Measurements from ENCODE around the gene CNTN4.

Gene CNTN4

DNA sequence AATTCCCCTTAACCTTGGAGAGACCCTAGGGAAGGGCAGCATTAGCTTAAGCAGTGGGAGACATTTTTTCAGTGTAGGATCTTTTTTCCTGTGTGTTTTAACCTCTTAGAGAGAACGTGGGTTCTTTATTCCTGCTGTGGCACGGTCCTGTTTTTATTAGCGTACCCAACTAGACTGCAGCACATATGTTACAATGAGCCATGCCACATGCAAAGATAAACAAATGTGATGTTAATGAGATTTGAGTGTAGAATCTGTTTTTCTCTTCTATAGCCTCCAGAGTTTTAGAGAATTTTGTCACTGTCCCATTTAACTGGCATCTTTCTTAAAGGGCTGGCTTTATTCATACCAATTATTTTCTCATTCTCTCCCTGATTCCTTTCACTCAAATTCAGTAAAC is 347.5 kb downstream of the CNTN4 start:
- Mint-ChIP-seq H3K4me3 (no peak overlapping the region), H3K36me3 (ENCODE audit: low read depth) (no peaks in the 10 kb centered on the region), H3K27me3 (no peaks in the 10 kb centered on the region), H3K9me3 (peaks cover 39% of the 10 kb centered on the region), H3K4me1 (ENCODE audit: low read depth) (no peaks in the 10 kb centered on the region), H3K27ac (no peak overlapping the region)
- intact Hi-C loops (cut with micrococcal nuclease) = no loop called here

GRCh38 chr3:2452249-2452648 is 353.6 kb downstream of the CNTN4 start:
- Mint-ChIP-seq H3K36me3 (ENCODE audit: low read depth) (no peaks in the 10 kb centered on the region), H3K9me3 (peaks cover 27% of the 10 kb centered on the region), H3K4me1 (ENCODE audit: low read depth) (no peaks in the 10 kb centered on the region), H3K4me3 (no peak overlapping the region), H3K27me3 (no peaks in the 10 kb centered on the region), H3K27ac (no peak overlapping the region)
- intact Hi-C loops (cut with micrococcal nuclease) = no loop called here

GRCh38 chr3:2454865-2455264 is 356.2 kb downstream of the CNTN4 start:
- H3K9me3 Mint-ChIP-seq = peaks cover 13% of the 10 kb centered on the region

GRCh38 chr3:2456788-2457187 is 358.1 kb downstream of the CNTN4 start:
- no peak overlapping the region for H3K4me3 Mint-ChIP-seq
- no peaks in the 10 kb centered on the region for H3K27me3 Mint-ChIP-seq
- H3K9me3 Mint-ChIP-seq = peaks cover 11% of the 10 kb centered on the region
- no peaks in the 10 kb centered on the region for H3K36me3 Mint-ChIP-seq (ENCODE audit: low read depth)
- intact Hi-C loops (cut with micrococcal nuclease) = no loop called here
- H3K4me1 Mint-ChIP-seq (ENCODE audit: low read depth) = no peaks in the 10 kb centered on the region
- H3K27ac Mint-ChIP-seq = no peak overlapping the region

More at GRCh38 chr3:2454865-2455264, 356.2 kb downstream of the CNTN4 start:
- Mint-ChIP-seq H3K4me1 (ENCODE audit: low read depth) (no peaks in the 10 kb centered on the region), H3K27ac (no peak overlapping the region), H3K36me3 (ENCODE audit: low read depth) (no peaks in the 10 kb centered on the region), H3K4me3 (no peak overlapping the region), H3K27me3 (no peaks in the 10 kb centered on the region)
- intact Hi-C loops (cut with micrococcal nuclease) = no loop called here

GRCh38 chr3:2458816-2459215 is 360.1 kb downstream of the CNTN4 start:
- Mint-ChIP-seq H3K27me3 (no peaks in the 10 kb centered on the region), H3K4me3 (no peak overlapping the region), H3K9me3 (peaks cover 11% of the 10 kb centered on the region), H3K27ac (no peak overlapping the region), H3K36me3 (ENCODE audit: low read depth) (no peaks in the 10 kb centered on the region), H3K4me1 (ENCODE audit: low read depth) (no peaks in the 10 kb centered on the region)
- intact Hi-C loops (cut with micrococcal nuclease) = no loop called here

DNA sequence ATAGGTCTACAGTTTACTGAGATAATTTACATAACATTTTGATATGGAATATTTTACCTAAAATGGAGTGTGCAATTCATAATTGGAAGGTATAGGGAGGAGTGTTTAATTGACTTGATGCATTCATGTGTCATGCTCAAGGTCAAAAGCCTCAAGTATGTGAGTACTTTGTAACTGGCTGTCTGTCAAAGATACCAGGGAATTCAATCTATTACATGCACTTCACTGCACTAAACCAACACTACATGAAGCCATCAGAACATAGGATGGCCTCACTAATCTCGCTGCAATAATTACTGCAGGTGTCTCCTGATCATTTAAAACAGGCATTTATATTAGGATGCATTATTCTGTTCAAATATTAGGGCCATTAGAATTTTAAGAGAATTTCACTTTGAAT is 367.2 kb downstream of the CNTN4 start:
- H3K4me1 Mint-ChIP-seq (ENCODE audit: low read depth) = no peaks in the 10 kb centered on the region
- intact Hi-C loops (cut with micrococcal nuclease) = no loop called here
- H3K27ac Mint-ChIP-seq = no peak overlapping the region
- H3K36me3 Mint-ChIP-seq (ENCODE audit: low read depth) = no peaks in the 10 kb centered on the region
- H3K9me3 Mint-ChIP-seq = peaks cover 18% of the 10 kb centered on the region
- H3K27me3 Mint-ChIP-seq = no peaks in the 10 kb centered on the region
- H3K4me3 Mint-ChIP-seq = no peak overlapping the region

GRCh38 chr3:2468816-2469215 is 370.1 kb downstream of the CNTN4 start:
- H3K4me3 Mint-ChIP-seq = no peak overlapping the region
- no peak overlapping the region for H3K27ac Mint-ChIP-seq
- no peaks in the 10 kb centered on the region for H3K27me3 Mint-ChIP-seq
- no peaks in the 10 kb centered on the region for H3K36me3 Mint-ChIP-seq (ENCODE audit: low read depth)
- H3K9me3 Mint-ChIP-seq = peaks cover 39% of the 10 kb centered on the region
- intact Hi-C loops (cut with micrococcal nuclease) = no loop called here
- H3K4me1 Mint-ChIP-seq (ENCODE audit: low read depth) = no peaks in the 10 kb centered on the region

- intact Hi-C loops (cut with micrococcal nuclease) = no loop called here
- Mint-ChIP-seq H3K4me1 (ENCODE audit: low read depth) (no peaks in the 10 kb centered on the region), H3K27me3 (no peaks in the 10 kb centered on the region), H3K9me3 (peaks cover 25% of the 10 kb centered on the region), H3K27ac (no peak overlapping the region), H3K4me3 (no peak overlapping the region), H3K36me3 (ENCODE audit: low read depth) (no peaks in the 10 kb centered on the region)
These were observed 378.3 kb downstream of the CNTN4 start for GRCh38 chr3:2476996-2477395.

GRCh38 chr3:2477620-2478019 is 379.0 kb downstream of the CNTN4 start:
- H3K27ac Mint-ChIP-seq = no peak overlapping the region
- no peak overlapping the region for H3K4me3 Mint-ChIP-seq
- intact Hi-C loops (cut with micrococcal nuclease) = no loop called here
- H3K9me3 Mint-ChIP-seq = peaks cover 25% of the 10 kb centered on the region
- H3K4me1 Mint-ChIP-seq (ENCODE audit: low read depth) = no peaks in the 10 kb centered on the region
- no peaks in the 10 kb centered on the region for H3K36me3 Mint-ChIP-seq (ENCODE audit: low read depth)
- no peaks in the 10 kb centered on the region for H3K27me3 Mint-ChIP-seq

DNA sequence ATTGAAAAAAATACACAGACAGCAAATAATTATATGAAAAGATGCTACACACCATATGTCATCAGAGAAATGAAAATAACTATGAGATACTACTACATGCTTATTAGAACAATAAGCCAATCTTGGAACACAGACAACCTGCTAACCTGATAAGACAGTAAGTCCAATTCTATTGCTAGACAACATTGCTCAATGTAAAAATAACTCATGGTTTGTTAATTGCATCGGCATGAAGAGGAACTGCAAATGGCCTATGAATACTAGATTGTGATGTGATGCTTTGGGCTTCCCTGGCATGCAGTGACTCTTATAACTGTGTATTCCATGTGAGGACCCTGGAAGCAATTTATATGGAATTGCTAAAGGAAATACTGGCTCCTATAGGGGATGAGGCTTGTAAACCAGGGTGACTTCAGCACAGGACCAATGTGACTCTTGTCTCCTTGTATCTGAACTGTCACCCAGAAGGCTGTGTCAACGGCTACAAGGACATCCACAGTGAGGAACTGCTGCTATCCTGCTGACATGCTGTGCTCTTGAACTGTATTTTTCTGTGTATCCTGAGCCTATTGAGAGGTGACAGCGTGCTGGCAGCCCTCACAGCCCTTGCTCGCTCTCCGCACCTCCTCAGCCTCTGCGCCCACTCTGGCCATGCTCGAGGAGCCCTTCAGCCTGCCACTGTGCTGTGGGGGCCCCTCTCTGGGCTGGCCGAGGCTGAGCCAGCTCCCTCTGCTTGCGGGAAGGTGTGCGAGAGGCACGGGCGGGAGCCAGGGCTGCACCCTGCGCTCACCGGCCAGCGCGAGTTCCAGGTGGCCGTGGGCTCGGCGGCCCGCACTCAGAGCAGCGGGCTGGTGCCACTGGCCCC is 385.7 kb downstream of the CNTN4 start:
- intact Hi-C loops (cut with micrococcal nuclease) = no loop called here
- Mint-ChIP-seq H3K27me3 (no peaks in the 10 kb centered on the region), H3K36me3 (ENCODE audit: low read depth) (no peaks in the 10 kb centered on the region), H3K9me3 (peaks cover 48% of the 10 kb centered on the region), H3K27ac (no peak overlapping the region), H3K4me3 (no peak overlapping the region), H3K4me1 (ENCODE audit: low read depth) (no peaks in the 10 kb centered on the region)

GRCh38 chr3:2485027-2485375 is 386.3 kb downstream of the CNTN4 start:
- Mint-ChIP-seq H3K4me1 (ENCODE audit: low read depth) (no peaks in the 10 kb centered on the region), H3K27me3 (no peaks in the 10 kb centered on the region), H3K9me3 (peaks cover 48% of the 10 kb centered on the region), H3K36me3 (ENCODE audit: low read depth) (no peaks in the 10 kb centered on the region), H3K4me3 (no peak overlapping the region), H3K27ac (no peak overlapping the region)
- intact Hi-C loops (cut with micrococcal nuclease) = no loop called here

- Mint-ChIP-seq H3K4me3 (no peak overlapping the region), H3K9me3 (peaks cover 20% of the 10 kb centered on the region), H3K36me3 (ENCODE audit: low read depth) (no peaks in the 10 kb centered on the region), H3K27ac (no peak overlapping the region), H3K4me1 (ENCODE audit: low read depth) (no peaks in the 10 kb centered on the region), H3K27me3 (no peaks in the 10 kb centered on the region)
- intact Hi-C loops (cut with micrococcal nuclease) = no loop called here
These were observed 397.1 kb downstream of the CNTN4 start for GRCh38 chr3:2495746-2496145.

- intact Hi-C loops (cut with micrococcal nuclease) = no loop called here
- no peak overlapping the region for H3K4me3 Mint-ChIP-seq
- no peaks in the 10 kb centered on the region for H3K27me3 Mint-ChIP-seq
- H3K27ac Mint-ChIP-seq = no peak overlapping the region
- no peaks in the 10 kb centered on the region for H3K36me3 Mint-ChIP-seq (ENCODE audit: low read depth)
- H3K4me1 Mint-ChIP-seq (ENCODE audit: low read depth) = no peaks in the 10 kb centered on the region
- peaks cover 18% of the 10 kb centered on the region for H3K9me3 Mint-ChIP-seq
These were observed 406.2 kb downstream of the CNTN4 start for GRCh38 chr3:2504912-2505311.

- Mint-ChIP-seq H3K27me3 (no peaks in the 10 kb centered on the region), H3K4me3 (no peak overlapping the region), H3K27ac (no peak overlapping the region), H3K9me3 (peaks cover 23% of the 10 kb centered on the region), H3K4me1 (ENCODE audit: low read depth) (no peaks in the 10 kb centered on the region), H3K36me3 (ENCODE audit: low read depth) (no peaks in the 10 kb centered on the region)
- intact Hi-C loops (cut with micrococcal nuclease) = no loop called here
These were observed 408.1 kb downstream of the CNTN4 start for GRCh38 chr3:2506776-2507175.

GRCh38 chr3:2510591-2511145 is 412.0 kb downstream of the CNTN4 start:
- H3K36me3 Mint-ChIP-seq (ENCODE audit: low read depth) = no peaks in the 10 kb centered on the region
- no peaks in the 10 kb centered on the region for H3K27me3 Mint-ChIP-seq
- H3K4me1 Mint-ChIP-seq (ENCODE audit: low read depth) = no peaks in the 10 kb centered on the region
- H3K4me3 Mint-ChIP-seq = no peak overlapping the region
- H3K27ac Mint-ChIP-seq = no peak overlapping the region
- intact Hi-C loops (cut with micrococcal nuclease) = no loop called here
- H3K9me3 Mint-ChIP-seq = peaks cover 9% of the 10 kb centered on the region

Data from dendritic cell treated with granulocyte-macrophage colony-stimulating factor and Interleukin-4, amounts not matched to agents 40 ng/mL and 50 ng/mL, for 4 days (primary cell).